IMR-90 (cell line): ENCODE data around the gene BIK. TPM values are rescaled to one million over a fixed set of nuclear protein-coding genes. Genes with fewer than 3 reads are reported as not detected.
A peak's percentile ranks its signal among the peaks of the same experiment; 100 is the strongest.

Source experiments
- ATAC-seq: fragments of 200-7000 bp; cut with Tn5 transposase; 2 replicates; pipeline ENCODE4 v1.9.1; 2020; ENCODE audit warnings: low read depth, mild to moderate bottlenecking, moderate library complexity
- BruUV-seq: library from RNA; stranded (reverse); fragments of 400-500 nt; replicated peaks from 2 replicates; lab custom pipeline; 2021; lab: Mats Ljungman, UMichigan
- CTCF ChIA-PET: fragments of 300-600 bp; formaldehyde crosslinking; extraction: SDS; loops from one replicate; lab custom pipeline; 2021; ENCODE audit warnings: antibody characterized with exemption; lab: Yijun Ruan, JAX
- POLR2A ChIA-PET: fragments of 300-600 bp; sonication (Branson Sonifier 250); formaldehyde crosslinking; loops from one replicate; lab custom pipeline; 2022; ENCODE audit warnings: antibody characterized with exemption; ENCODE audit not compliant: unreplicated experiment; lab: Charles Lee
- DNase-seq: peaks from one replicate; pipeline ENCODE4 v3.0.0; 2013
- H2AFZ ChIP-seq: replicated peaks from 2 replicates; pipeline ENCODE3; 2013; ENCODE audit warnings: low read length, mild to moderate bottlenecking; ENCODE audit not compliant: poor library complexity
- H2AK5ac ChIP-seq: 2 replicates; pipeline ENCODE4 v1.6.1; 2013; ENCODE audit warnings: low read depth, low read length, inconsistent platforms
- H2AK9ac ChIP-seq: replicated peaks from 2 replicates; pipeline ENCODE3; 2013; ENCODE audit warnings: mild to moderate bottlenecking, low read depth, low read length, moderate library complexity; ENCODE audit not compliant: poor library complexity
- H2BK120ac ChIP-seq: 2 replicates; pipeline ENCODE4 v1.6.1; 2013; ENCODE audit warnings: low read depth, low read length, inconsistent platforms
- H2BK15ac ChIP-seq: 3 replicates; pipeline ENCODE4 v1.6.1; 2013; ENCODE audit warnings: low read depth, low read length, inconsistent platforms
- H2BK20ac ChIP-seq: 2 replicates; pipeline ENCODE4 v1.6.1; 2013; ENCODE audit warnings: low read depth, mild to moderate bottlenecking, inconsistent platforms, low read length, moderate library complexity
- H2BK5ac ChIP-seq: 2 replicates; pipeline ENCODE4 v1.6.1; 2013; ENCODE audit warnings: mild to moderate bottlenecking, low read depth, low read length, inconsistent platforms; ENCODE audit not compliant: poor library complexity, severe bottlenecking
- H3K14ac ChIP-seq: replicated peaks from 2 replicates; pipeline ENCODE4 v1.6.1; 2013; ENCODE audit warnings: low read depth, low read length, inconsistent platforms
- H3K18ac ChIP-seq: 2 replicates; pipeline ENCODE4 v1.6.1; 2013; ENCODE audit warnings: low read depth, low read length, control low read depth
- H3K23ac ChIP-seq: 2 replicates; pipeline ENCODE4 v1.6.1; 2013; ENCODE audit warnings: low read depth, low read length, inconsistent platforms
- H3K27ac ChIP-seq: 2 replicates; pipeline ENCODE4 v1.5.1; 2013; ENCODE audit warnings: mild to moderate bottlenecking, control low read depth, low read length; ENCODE audit not compliant: insufficient read depth
- H3K27me3 ChIP-seq: 2 replicates; pipeline ENCODE4 v1.6.1; 2013; ENCODE audit warnings: low read length; ENCODE audit not compliant: control insufficient read depth, insufficient read depth
- H3K36me3 ChIP-seq: 2 replicates; pipeline ENCODE4 v1.6.1; 2013; ENCODE audit warnings: low read length, mixed read lengths; ENCODE audit not compliant: control insufficient read depth, insufficient read depth
- H3K4ac ChIP-seq: 2 replicates; pipeline ENCODE4 v1.6.1; 2013; ENCODE audit warnings: low read depth, low read length, inconsistent platforms
- H3K4me1 ChIP-seq: 2 replicates; pipeline ENCODE4 v1.6.1; 2013; ENCODE audit warnings: low read length, mixed read lengths; ENCODE audit not compliant: control insufficient read depth, insufficient read depth
- H3K4me2 ChIP-seq: 2 replicates; pipeline ENCODE4 v1.6.1; 2013; ENCODE audit warnings: low read depth, mild to moderate bottlenecking, control low read depth, low read length, moderate library complexity
- H3K4me3 ChIP-seq: 2 replicates; pipeline ENCODE4 v1.5.1; 2013; ENCODE audit warnings: low read depth, mild to moderate bottlenecking, control low read depth, low read length, moderate library complexity; ENCODE audit not compliant: insufficient read depth
- H3K56ac ChIP-seq: 2 replicates; pipeline ENCODE4 v1.6.1; 2013; ENCODE audit warnings: low read length, inconsistent platforms; ENCODE audit not compliant: insufficient read depth; ENCODE audit errors: extremely low read depth
- H3K79me1 ChIP-seq, 2 experiments: 2 replicates each; pipeline ENCODE4 v1.6.1; 2013; ENCODE audit warnings: low read length in 2 of 2, inconsistent platforms in 1 of 2, low read depth in 1 of 2
- H3K9ac ChIP-seq: 2 replicates; pipeline ENCODE4 v1.6.1; 2013; ENCODE audit warnings: low read depth, low read length, control low read depth
- H3K9me1 ChIP-seq: 2 replicates; pipeline ENCODE4 v1.6.1; 2013; ENCODE audit warnings: low read length, inconsistent platforms; ENCODE audit not compliant: insufficient read depth
- H3K9me3 ChIP-seq: 2 replicates; pipeline ENCODE4 v1.6.1; 2013; ENCODE audit warnings: low read length; ENCODE audit not compliant: control insufficient read depth, insufficient read depth
- H4K20me1 ChIP-seq: 2 replicates; pipeline ENCODE4 v1.6.1; 2013; ENCODE audit warnings: low read length, inconsistent platforms; ENCODE audit not compliant: insufficient read depth
- H4K5ac ChIP-seq: 2 replicates; pipeline ENCODE4 v1.6.1; 2013; ENCODE audit warnings: mild to moderate bottlenecking, low read depth, low read length, control low read depth
- H4K8ac ChIP-seq, 2 experiments: 2 replicates each; pipeline ENCODE4 v1.6.1; 2013; ENCODE audit warnings: low read depth in 2 of 2, low read length in 2 of 2, control low read depth in 1 of 2, inconsistent platforms in 1 of 2
- H4K91ac ChIP-seq: 2 replicates; pipeline ENCODE4 v1.6.1; 2013; ENCODE audit warnings: low read depth, low read length, inconsistent platforms; ENCODE audit not compliant: insufficient read depth
- CEBPB ChIP-seq: IDR thresholded peaks from 2 replicates; pipeline ENCODE4 v1.6.1; 2012; ENCODE audit warnings: low read depth, low read length, improper control_type of control experiment
- CHD1 ChIP-seq: IDR thresholded peaks from 2 replicates; pipeline ENCODE4 v1.6.1; 2012; ENCODE audit warnings: low read depth, low read length, improper control_type of control experiment
- FOS ChIP-seq: fragments of 150-350 bp; IDR thresholded peaks from 2 replicates; pipeline ENCODE4 v1.6.1; 2016; ENCODE audit warnings: low read depth, low read length
- MXI1 ChIP-seq: IDR thresholded peaks from 2 replicates; pipeline ENCODE4 v1.6.1; 2012; ENCODE audit warnings: low read depth, mild to moderate bottlenecking, low read length, moderate library complexity, borderline replicate concordance
- RCOR1 ChIP-seq: IDR thresholded peaks from 2 replicates; pipeline ENCODE4 v1.6.1; 2012; ENCODE audit warnings: mild to moderate bottlenecking, low read length, improper control_type of control experiment; ENCODE audit not compliant: insufficient replicate concordance
- SMC3 ChIP-seq: fragments of 150-350 bp; IDR thresholded peaks from 2 replicates; pipeline ENCODE4 v1.6.1; 2016; ENCODE audit warnings: low read depth, mild to moderate bottlenecking, antibody characterized with exemption, low read length, moderate library complexity
- WGBS, 2 experiments: methylation state at CpG; one replicate each; pipeline versions ENCODE4 v1.1.5 to v1.1.7; 2013; ENCODE audit warnings: missing lambda C conversion rate in 2 of 2; ENCODE audit not compliant: insufficient read length in 1 of 2; ENCODE audit errors: extremely low coverage in 2 of 2; 5-methylcytosine and 5-hydroxymethylcytosine counted together
- dilution Hi-C: fragments of 300-500 bp; cut with HindIII; formaldehyde crosslinking; loops from one replicate; pipeline ENCODE4 v1.14.3; 2018; ENCODE audit warnings: low sequenced_read_pairs; ENCODE audit not compliant: unreplicated experiment
- in situ Hi-C: fragments of 300-500 bp; cut with MboI; formaldehyde crosslinking; loops from 3 replicates; pipeline ENCODE4 v1.14.3; 2019; ENCODE audit warnings: low sequenced_read_pairs, inconsistent platforms, mixed read lengths
- intact Hi-C: fragments of 100-400 bp; cut with micrococcal nuclease; formaldehyde crosslinking; loops from 2 replicates; pipeline ENCODE4 v1.10.0; 2022
- polyA plus RNA-seq, 3 experiments: library from polyadenylated mRNA; depleted of rRNA; stranded (reverse); fragments of >200 nt; gene quantifications; 2 replicates each; pipeline ENCODE4 v1.2.3, GENCODE V29; 2012; ENCODE audit warnings: low replicate concordance in 1 of 3
- total RNA-seq: library from RNA; depleted of rRNA; stranded (reverse); fragments of >200 nt; gene quantifications from 2 replicates; pipeline ENCODE4 v1.2.3, GENCODE V29; 2012
- TF ChIP-seq, protein P1 (sequence below): fragments of 150-350 bp; IDR thresholded peaks from 2 replicates; pipeline ENCODE4 v1.6.1; 2016; ENCODE audit warnings: low read depth, mild to moderate bottlenecking, low read length, moderate library complexity, borderline replicate concordance
- TF ChIP-seq, protein P2 (sequence below): fragments of 150-350 bp; IDR thresholded peaks from 2 replicates; pipeline ENCODE4 v1.6.1; 2017; ENCODE audit warnings: mild to moderate bottlenecking, antibody characterized with exemption, low read length, low read depth

BIK gene
- total and polyA plus RNA-seq, 2 of the 4 experiments (the other 2 are of a cell fraction) = 0.18 TPM; not detected in 1

DNA sequence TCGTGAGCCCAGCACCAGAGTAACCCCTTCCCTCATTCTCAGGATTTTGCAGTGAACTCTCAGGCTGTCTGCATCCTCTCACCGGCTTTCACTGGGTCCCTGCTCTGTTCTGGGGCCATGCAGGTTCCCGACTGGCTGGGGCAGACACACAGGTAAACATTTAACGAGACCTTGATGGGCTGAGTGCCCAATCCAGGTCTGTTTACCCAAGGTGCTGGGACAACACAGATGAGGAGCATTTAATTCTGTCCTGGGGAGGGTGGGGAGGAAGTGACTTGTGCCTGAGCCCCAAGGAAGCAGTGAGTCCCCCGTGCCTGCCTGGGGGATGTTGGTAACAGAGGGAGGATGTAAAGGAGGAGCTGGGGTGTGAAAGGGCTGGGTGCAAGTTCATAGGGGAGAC, 4.4 kb downstream of the BIK start:
- BruUV-seq = no TSS peak
- H3K36me3 ChIP-seq = no peaks in the 10 kb centered on the region
- H4K8ac ChIP-seq = no peak overlapping the region
- H3K18ac ChIP-seq = no peak overlapping the region
- H3K79me1 ChIP-seq = no peaks in the 10 kb centered on the region
- H3K27ac ChIP-seq = no peak overlapping the region
- H3K14ac ChIP-seq = no peak overlapping the region
- H2AK9ac ChIP-seq = peak overlapping the region; percentile 23
- no peak for TF ChIP-seq MXI1
- no peak for TF ChIP-seq CHD1
- TF ChIP-seq, protein P1, sequence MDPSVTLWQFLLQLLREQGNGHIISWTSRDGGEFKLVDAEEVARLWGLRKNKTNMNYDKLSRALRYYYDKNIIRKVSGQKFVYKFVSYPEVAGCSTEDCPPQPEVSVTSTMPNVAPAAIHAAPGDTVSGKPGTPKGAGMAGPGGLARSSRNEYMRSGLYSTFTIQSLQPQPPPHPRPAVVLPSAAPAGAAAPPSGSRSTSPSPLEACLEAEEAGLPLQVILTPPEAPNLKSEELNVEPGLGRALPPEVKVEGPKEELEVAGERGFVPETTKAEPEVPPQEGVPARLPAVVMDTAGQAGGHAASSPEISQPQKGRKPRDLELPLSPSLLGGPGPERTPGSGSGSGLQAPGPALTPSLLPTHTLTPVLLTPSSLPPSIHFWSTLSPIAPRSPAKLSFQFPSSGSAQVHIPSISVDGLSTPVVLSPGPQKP = no peak
- TF ChIP-seq RCOR1 = no peak
- no peak for TF ChIP-seq CEBPB
- no peak for TF ChIP-seq FOS
- TF ChIP-seq, protein P2, sequence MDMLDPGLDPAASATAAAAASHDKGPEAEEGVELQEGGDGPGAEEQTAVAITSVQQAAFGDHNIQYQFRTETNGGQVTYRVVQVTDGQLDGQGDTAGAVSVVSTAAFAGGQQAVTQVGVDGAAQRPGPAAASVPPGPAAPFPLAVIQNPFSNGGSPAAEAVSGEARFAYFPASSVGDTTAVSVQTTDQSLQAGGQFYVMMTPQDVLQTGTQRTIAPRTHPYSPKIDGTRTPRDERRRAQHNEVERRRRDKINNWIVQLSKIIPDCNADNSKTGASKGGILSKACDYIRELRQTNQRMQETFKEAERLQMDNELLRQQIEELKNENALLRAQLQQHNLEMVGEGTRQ = no peak
- TF ChIP-seq SMC3 = no peak
- no peak overlapping the region for H4K5ac ChIP-seq
- H3K9me3 ChIP-seq = no peaks in the 10 kb centered on the region
- no peak overlapping the region for H3K4me2 ChIP-seq
- H2BK20ac ChIP-seq = no peak overlapping the region
- H4K91ac ChIP-seq = no peak overlapping the region
- H3K9me1 ChIP-seq = no peaks in the 10 kb centered on the region
- H3K56ac ChIP-seq = no peak overlapping the region
- H3K9ac ChIP-seq = no peak overlapping the region
- dilution Hi-C loops (no loop called here), intact Hi-C loops (no loop called here), in situ Hi-C loops (no loop called here)
- no peak overlapping the region for H3K4me3 ChIP-seq
- no peak for DNase-seq
- ChIA-PET POLR2A (no interaction called here), CTCF (no interaction called here)
- no peaks in the 10 kb centered on the region; the same call in 1 of the 2 replicates for H3K4me1 ChIP-seq
- H3K23ac ChIP-seq = no peak overlapping the region; the same call in 1 of the 2 replicates
- 80% methylated on average over 1 of the region's 5 CpGs; no CpG with 5 or more reads in 1 of the 2 experiments for WGBS, 2 experiments
- H2AFZ ChIP-seq = no peak overlapping the region
- H3K27me3 ChIP-seq = peaks cover 46% of the 10 kb centered on the region
- ATAC-seq = no peak
- no peak overlapping the region for H2AK5ac ChIP-seq
- H3K4ac ChIP-seq = no peak overlapping the region
- no peak overlapping the region for H2BK5ac ChIP-seq
- no peak overlapping the region for H2BK15ac ChIP-seq
- no peak overlapping the region for H2BK120ac ChIP-seq
- no peaks in the 10 kb centered on the region for H4K20me1 ChIP-seq
